K562 (cell line): Measurements from ENCODE around the gene RELA. TPM values are rescaled to one million over a fixed set of nuclear protein-coding genes. Genes with fewer than 3 reads are reported as not detected.

Source experiments
- ARID1B ChIP-seq: fragments of 450-650 bp; IDR thresholded peaks from 2 replicates; pipeline ENCODE4 v1.6.1; 2016; ENCODE audit warnings: antibody characterized with exemption, mild to moderate bottlenecking, inconsistent platforms
- CHD2 ChIP-seq: IDR thresholded peaks from 2 replicates; pipeline ENCODE4 v1.6.1; 2011; ENCODE audit warnings: low read depth, low read length
- ETS2 ChIP-seq: IDR thresholded peaks from 2 replicates; pipeline ENCODE4 v1.6.1; 2016; ENCODE audit warnings: borderline replicate concordance, missing genetic modification characterization, mild to moderate bottlenecking, moderate library complexity, missing compliant biosample characterization; ENCODE audit not compliant: poor library complexity, severe bottlenecking
- ETV1 ChIP-seq: fragments of 450-650 bp; conservative IDR thresholded peaks from 2 replicates; pipeline ENCODE4 v1.6.1; 2016; ENCODE audit warnings: missing genetic modification characterization, control low read depth, low read depth, missing compliant biosample characterization
- ETV6 ChIP-seq, 3 experiments: fragments of 150-350 bp in 1 of 3; sonication (generic) in 1 of 3; formaldehyde crosslinking in 1 of 3; IDR thresholded peaks; 2 replicates each; pipeline versions ENCODE4 v1.6.1 to v1.8.0; 2014 to 2022; ENCODE audit warnings: borderline replicate concordance in 2 of 3, low read depth in 2 of 3, antibody characterized with exemption in 1 of 3, low read length in 1 of 3, mild to moderate bottlenecking in 1 of 3, missing genetic modification reagents in 1 of 3
- EWSR1 ChIP-seq: fragments of 450-650 bp; IDR thresholded peaks from 2 replicates; pipeline ENCODE4 v1.6.1; 2018; ENCODE audit warnings: borderline replicate concordance, mild to moderate bottlenecking, low read depth, moderate library complexity; ENCODE audit not compliant: partially characterized antibody
- FOXA1 ChIP-seq: fragments of 450-650 bp; IDR thresholded peaks from 2 replicates; pipeline ENCODE4 v1.6.1; 2016; ENCODE audit warnings: mild to moderate bottlenecking, borderline replicate concordance
- HDAC1 ChIP-seq, 2 experiments: fragments of 450-650 bp; IDR thresholded peaks; 2 replicates each; pipeline ENCODE4 v1.6.1; 2016 to 2017; ENCODE audit warnings: inconsistent platforms in 1 of 2, mild to moderate bottlenecking in 1 of 2, moderate library complexity in 1 of 2
- IFI16 ChIP-seq: fragments of 250-450 bp; sonication (Bioruptor Pico); IDR thresholded peaks from 2 replicates; pipeline ENCODE4 v2.1.2; 2022; ENCODE audit warnings: mild to moderate bottlenecking, inconsistent platforms
- MCM5 ChIP-seq: fragments of 450-650 bp; IDR thresholded peaks from 2 replicates; pipeline ENCODE4 v1.6.1; 2016; ENCODE audit warnings: low read depth
- MTA2 ChIP-seq: fragments of 450-650 bp; IDR thresholded peaks from 2 replicates; pipeline ENCODE4 v1.6.1; 2016; ENCODE audit warnings: low read depth
- MYC ChIP-seq, 2 experiments: fragments of 250-450 bp in 1 of 2; sonication (Bioruptor Pico) in 1 of 2; IDR thresholded peaks; 2 replicates each; pipeline versions ENCODE4 v1.5.1 to v1.6.1; 2012 to 2021; ENCODE audit warnings: low read depth in 2 of 2, borderline replicate concordance in 1 of 2, improper control_type of control experiment in 1 of 2, low read length in 1 of 2, mild to moderate bottlenecking in 1 of 2, moderate library complexity in 1 of 2
- PHF20 ChIP-seq: fragments of 450-650 bp; IDR thresholded peaks from 2 replicates; pipeline ENCODE4 v1.6.1; 2018; ENCODE audit not compliant: partially characterized antibody
- POLR2AphosphoS2 ChIP-seq: IDR thresholded peaks from 2 replicates; pipeline ENCODE4 v1.6.1; 2012; ENCODE audit warnings: low read length, improper control_type of control experiment
- RBFOX2 ChIP-seq: fragments of 200-400 bp; formaldehyde crosslinking; IDR thresholded peaks from 2 replicates; pipeline ENCODE4 v1.6.1; 2017; ENCODE audit warnings: low read depth, mild to moderate bottlenecking, low read length, moderate library complexity
- RBM34 ChIP-seq: fragments of 200-400 bp; formaldehyde crosslinking; IDR thresholded peaks from 2 replicates; pipeline ENCODE4 v1.6.1; 2018; ENCODE audit warnings: low read length, borderline replicate concordance; ENCODE audit not compliant: insufficient read depth
- TCF7L2 ChIP-seq: fragments of 150-350 bp; IDR thresholded peaks from 2 replicates; pipeline ENCODE4 v1.6.1; 2016; ENCODE audit warnings: low read depth, mild to moderate bottlenecking, low read length, moderate library complexity
- TSHZ1 ChIP-seq: fragments of 250-450 bp; sonication (Bioruptor Pico); IDR thresholded peaks from 2 replicates; pipeline ENCODE4 v1.4.0; 2020; ENCODE audit warnings: mild to moderate bottlenecking, moderate library complexity
- ZFX ChIP-seq: sonication (generic); formaldehyde crosslinking; IDR thresholded peaks from 2 replicates; pipeline ENCODE4 v1.8.0; 2022; ENCODE audit warnings: mild to moderate bottlenecking, missing genetic modification reagents, moderate library complexity
- ZNF165 ChIP-seq: fragments of 250-450 bp; sonication (Bioruptor Pico); IDR thresholded peaks from 2 replicates; pipeline ENCODE4 v1.4.0; 2020; ENCODE audit warnings: borderline replicate concordance
- ZNF395 ChIP-seq: fragments of 200-800 bp; sonication (Bioruptor generic); IDR thresholded peaks from 2 replicates; pipeline ENCODE4 v1.6.1; 2017; ENCODE audit warnings: missing genetic modification characterization, missing compliant biosample characterization
- ZNF512 ChIP-seq: IDR thresholded peaks from 2 replicates; pipeline ENCODE4 v1.6.1; 2016; ENCODE audit warnings: missing genetic modification characterization, missing compliant biosample characterization
- polyA plus RNA-seq, 8 experiments: library from polyadenylated mRNA; depleted of rRNA in 4 of 8; stranded (reverse) in 5 of 8; unstranded in 3 of 8; fragments of >200 nt; fragmentation: Nextera tagmentation in 2 of 8; fragmentation: Illumina TruSeq in 1 of 8; extraction: Ambion mirVana in 2 of 8; extraction: Trizol in 1 of 8; gene quantifications; 2 replicates each; pipeline versions ENCODE4 v1.2.1 to v1.2.3, GENCODE V29; 2011 to 2014; ENCODE audit warnings: inconsistent platforms in 1 of 8, missing spikeins in 1 of 8
- total RNA-seq, 7 experiments: library from RNA; depleted of rRNA in 6 of 7; stranded (reverse); fragments of >200 nt in 6 of 7; fragmentation: Illumina TruSeq in 2 of 7; extraction: Trizol in 2 of 7; gene quantifications; 2 replicates each; pipeline versions ENCODE4 v1.2.1 to v1.2.3, GENCODE V29; 2011 to 2021; ENCODE audit warnings: low replicate concordance in 1 of 7

Gene RELA
- total and polyA plus RNA-seq, 9 of the 15 experiments (the other 6 are each of a cell fraction or from before 2014, with no cell fraction given) = 6.0 to 67.4 (median 20.6) TPM

GRCh38 chr11:65692367-65692766 lies 29.7 kb upstream of the RELA start (continued):
- peak; percentile 14; the same call in 1 of the 2 replicates for TF ChIP-seq MYC (IDR thresholded peaks at IDR 0.05; ENCODE audit: low read depth, low read length)
- no peak for TF ChIP-seq MYC (CRISPR knock-in tag; IDR thresholded peaks at IDR 0.05; ENCODE audit: borderline replicate concordance, low read depth)
- TF ChIP-seq MTA2 = peak; percentile 28; the same call in 1 of the 2 replicates
- TF ChIP-seq ZFX = peak; percentile 25; the same call in 1 of the 2 replicates
- TF ChIP-seq HDAC1 (IDR thresholded peaks at IDR 0.05) = peak in 1 of 2 experiments; percentile 30; a peak in 1 of 4 replicates
- TF ChIP-seq ETV6 (IDR thresholded peaks at IDR 0.05; ENCODE audit: borderline replicate concordance in 1 of 2, low read depth in 2 of 2, low read length in 1 of 2) = no peak
- no peak for TF ChIP-seq ETV6 (CRISPR knock-in tag; IDR thresholded peaks at IDR 0.05; ENCODE audit: borderline replicate concordance)
- no peak for TF ChIP-seq TCF7L2
- TF ChIP-seq ZNF512 (tag) = no peak
- TF ChIP-seq IFI16 (CRISPR knock-in tag) = no peak
- TF ChIP-seq RBFOX2 = peak; percentile 55
- TF ChIP-seq ETV1 = peak; percentile 88
- TF ChIP-seq ETS2 = no peak
- TF ChIP-seq FOXA1 = no peak
- TF ChIP-seq MCM5 = no peak
- TF ChIP-seq PHF20 = peak; percentile 17
- no peak for TF ChIP-seq ZNF165 (CRISPR knock-in tag)
- TF ChIP-seq CHD2 = no peak
- TF ChIP-seq ARID1B = peak; percentile 62
- no peak for TF ChIP-seq EWSR1
- no peak for TF ChIP-seq TSHZ1 (CRISPR knock-in tag)
- no peak for TF ChIP-seq ZNF395 (CRISPR knock-in tag)
- TF ChIP-seq RBM34 = no peak
- TF ChIP-seq POLR2AphosphoS2 = no peak
